ENCODE measurements around the gene CBX3. TPM values are rescaled to one million over a fixed set of nuclear protein-coding genes. Genes with fewer than 3 reads are reported as not detected.
"Not testable (repeated sequence)": the region's sequence is repeated elsewhere in the genome, so short reads cannot be mapped to it uniquely, and the experiment has no call there.

CBX3 gene
- total RNA-seq, 2 experiments from 2014 or later: 252 to 364 TPM

DNA sequence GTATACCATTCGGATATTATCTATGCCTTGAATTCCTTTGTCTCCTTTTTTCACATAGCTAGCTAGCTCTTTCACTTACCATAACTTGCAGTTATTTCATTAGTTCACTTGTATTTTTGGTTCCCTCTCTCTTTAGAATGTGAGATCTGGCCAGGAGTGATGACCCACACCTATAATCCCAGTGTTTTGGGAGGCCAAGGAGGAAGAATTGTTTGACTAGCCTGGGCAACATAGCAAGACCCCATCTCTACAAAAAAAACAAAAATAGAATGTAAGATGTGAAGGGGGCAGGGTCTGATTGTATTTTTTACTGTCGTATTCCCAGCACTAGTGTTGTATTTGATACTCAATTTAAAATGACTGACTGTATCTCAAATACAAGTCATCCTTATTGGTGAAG, 29.9 kb upstream of the CBX3 start:
- ChIA-PET POLR2A (interaction anchor here (0.6 to 1.4 kb wide), 5 partner anchors 14 to 1567 kb away, joined by 3 to 4 read pairs (median 3); no protein-coding TSS in a partner anchor), CTCF (ENCODE audit: unreplicated experiment) (no interaction called here)
- no peak for DNase-seq (ENCODE audit: low spot score)
- no peaks in the 10 kb centered on the region for H4K20me1 ChIP-seq (ENCODE audit: insufficient read depth, low read length)
- H2AFZ ChIP-seq (ENCODE audit: low read length): no peak overlapping the region
- H3K4me1 ChIP-seq (ENCODE audit: insufficient read depth, low read length, poor library complexity, severe bottlenecking): peaks cover 11% of the 10 kb centered on the region
- H3K9me3 ChIP-seq (ENCODE audit: low read length): no peaks in the 10 kb centered on the region
- H3K79me2 ChIP-seq (ENCODE audit: insufficient read depth, low read depth, low read length): peaks cover 9% of the 10 kb centered on the region; the same call in 1 of the 2 replicates
- no peaks in the 10 kb centered on the region for H3K9me2 ChIP-seq (ENCODE audit: insufficient read depth, low read length)
- H3K4me2 ChIP-seq (ENCODE audit: low read length): no peak overlapping the region
- intact Hi-C loops (cut with micrococcal nuclease; ENCODE audit: unreplicated experiment): no loop called here
- peaks cover 25% of the 10 kb centered on the region for H3K36me3 ChIP-seq (ENCODE audit: insufficient read depth, low read length)
- no peak overlapping the region for H3K27ac ChIP-seq (ENCODE audit: low read depth, low read length, poor library complexity, severe bottlenecking)
- TF ChIP-seq, protein P1, sequence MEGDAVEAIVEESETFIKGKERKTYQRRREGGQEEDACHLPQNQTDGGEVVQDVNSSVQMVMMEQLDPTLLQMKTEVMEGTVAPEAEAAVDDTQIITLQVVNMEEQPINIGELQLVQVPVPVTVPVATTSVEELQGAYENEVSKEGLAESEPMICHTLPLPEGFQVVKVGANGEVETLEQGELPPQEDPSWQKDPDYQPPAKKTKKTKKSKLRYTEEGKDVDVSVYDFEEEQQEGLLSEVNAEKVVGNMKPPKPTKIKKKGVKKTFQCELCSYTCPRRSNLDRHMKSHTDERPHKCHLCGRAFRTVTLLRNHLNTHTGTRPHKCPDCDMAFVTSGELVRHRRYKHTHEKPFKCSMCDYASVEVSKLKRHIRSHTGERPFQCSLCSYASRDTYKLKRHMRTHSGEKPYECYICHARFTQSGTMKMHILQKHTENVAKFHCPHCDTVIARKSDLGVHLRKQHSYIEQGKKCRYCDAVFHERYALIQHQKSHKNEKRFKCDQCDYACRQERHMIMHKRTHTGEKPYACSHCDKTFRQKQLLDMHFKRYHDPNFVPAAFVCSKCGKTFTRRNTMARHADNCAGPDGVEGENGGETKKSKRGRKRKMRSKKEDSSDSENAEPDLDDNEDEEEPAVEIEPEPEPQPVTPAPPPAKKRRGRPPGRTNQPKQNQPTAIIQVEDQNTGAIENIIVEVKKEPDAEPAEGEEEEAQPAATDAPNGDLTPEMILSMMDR (conservative IDR thresholded peaks at IDR 0.05; ENCODE audit: low read length): no peak
- TF ChIP-seq EZH2phosphoT487 (IDR thresholded peaks at IDR 0.05; ENCODE audit: borderline replicate concordance, low read depth, low read length): no peak
- no TSS peak for BruUV-seq (replicated peaks)
- H3K4me3 ChIP-seq (ENCODE audit: low read depth, low read length, poor library complexity, severe bottlenecking): no peak overlapping the region

- H3K27ac ChIP-seq (ENCODE audit: low read depth, low read length, poor library complexity, severe bottlenecking): no peak overlapping the region
- no peak for TF ChIP-seq EZH2phosphoT487 (IDR thresholded peaks at IDR 0.05; ENCODE audit: borderline replicate concordance, low read depth, low read length)
- TF ChIP-seq, protein P1 (conservative IDR thresholded peaks at IDR 0.05; ENCODE audit: low read length): no peak
- no peak overlapping the region for H3K4me2 ChIP-seq (ENCODE audit: low read length)
- H3K4me1 ChIP-seq (ENCODE audit: insufficient read depth, low read length, poor library complexity, severe bottlenecking): peaks cover 6% of the 10 kb centered on the region
- H2AFZ ChIP-seq (ENCODE audit: low read length): no peak overlapping the region
- H3K9me3 ChIP-seq (ENCODE audit: low read length): no peaks in the 10 kb centered on the region
- H4K20me1 ChIP-seq (ENCODE audit: insufficient read depth, low read length): no peaks in the 10 kb centered on the region
- DNase-seq (ENCODE audit: low spot score): no peak
- CTCF ChIA-PET (ENCODE audit: unreplicated experiment): no interaction called here
- intact Hi-C loops (cut with micrococcal nuclease; ENCODE audit: unreplicated experiment): no loop called here
- peaks cover 25% of the 10 kb centered on the region for H3K36me3 ChIP-seq (ENCODE audit: insufficient read depth, low read length)
- H3K79me2 ChIP-seq (ENCODE audit: insufficient read depth, low read depth, low read length): peaks cover 9% of the 10 kb centered on the region; the same call in 1 of the 2 replicates
- POLR2A ChIA-PET: interaction anchor here (0.6 to 1.4 kb wide), 6 partner anchors 11 to 1567 kb away, joined by 3 to 4 read pairs (median 3); no protein-coding TSS in a partner anchor
- BruUV-seq (replicated peaks): no TSS peak
- no peaks in the 10 kb centered on the region for H3K9me2 ChIP-seq (ENCODE audit: insufficient read depth, low read length)
- H3K4me3 ChIP-seq (ENCODE audit: low read depth, low read length, poor library complexity, severe bottlenecking): no peak overlapping the region
These were observed 29.5 kb upstream of the CBX3 start for GRCh38 chr7:26172048-26172447.

- H3K4me1 ChIP-seq (ENCODE audit: insufficient read depth, low read length, poor library complexity, severe bottlenecking); H2AFZ ChIP-seq (ENCODE audit: low read length); H3K4me3 ChIP-seq (ENCODE audit: low read depth, low read length, poor library complexity, severe bottlenecking); DNase-seq (ENCODE audit: low spot score); H3K79me2 ChIP-seq (ENCODE audit: insufficient read depth, low read depth, low read length); H3K9me3 ChIP-seq (ENCODE audit: low read length); H4K20me1 ChIP-seq (ENCODE audit: insufficient read depth, low read length); intact Hi-C loops (cut with micrococcal nuclease; ENCODE audit: unreplicated experiment); POLR2A ChIA-PET; H3K4me2 ChIP-seq (ENCODE audit: low read length); H3K27ac ChIP-seq (ENCODE audit: low read depth, low read length, poor library complexity, severe bottlenecking); H3K9me2 ChIP-seq (ENCODE audit: insufficient read depth, low read length); BruUV-seq (replicated peaks); CTCF ChIA-PET (ENCODE audit: unreplicated experiment): not testable (repeated sequence)
- peaks cover 35% of the 10 kb centered on the region for H3K36me3 ChIP-seq (ENCODE audit: insufficient read depth, low read length)
These were observed 25.6 kb upstream of the CBX3 start for GRCh38 chr7:26175903-26176302.

GRCh38 chr7:26176696-26177095, 24.8 kb upstream of the CBX3 start:
- BruUV-seq (replicated peaks); H3K4me3 ChIP-seq (ENCODE audit: low read depth, low read length, poor library complexity, severe bottlenecking); H3K79me2 ChIP-seq (ENCODE audit: insufficient read depth, low read depth, low read length); H2AFZ ChIP-seq (ENCODE audit: low read length); H3K9me2 ChIP-seq (ENCODE audit: insufficient read depth, low read length); H4K20me1 ChIP-seq (ENCODE audit: insufficient read depth, low read length); H3K27ac ChIP-seq (ENCODE audit: low read depth, low read length, poor library complexity, severe bottlenecking); H3K4me1 ChIP-seq (ENCODE audit: insufficient read depth, low read length, poor library complexity, severe bottlenecking); CTCF ChIA-PET (ENCODE audit: unreplicated experiment); DNase-seq (ENCODE audit: low spot score); H3K9me3 ChIP-seq (ENCODE audit: low read length); intact Hi-C loops (cut with micrococcal nuclease; ENCODE audit: unreplicated experiment); POLR2A ChIA-PET; H3K4me2 ChIP-seq (ENCODE audit: low read length): not testable (repeated sequence)
- H3K36me3 ChIP-seq (ENCODE audit: insufficient read depth, low read length): peaks cover 31% of the 10 kb centered on the region

GRCh38 chr7:26177269-26177668, 24.3 kb upstream of the CBX3 start:
- H3K4me2 ChIP-seq (ENCODE audit: low read length); intact Hi-C loops (cut with micrococcal nuclease; ENCODE audit: unreplicated experiment); H3K9me2 ChIP-seq (ENCODE audit: insufficient read depth, low read length); POLR2A ChIA-PET; H3K9me3 ChIP-seq (ENCODE audit: low read length); H2AFZ ChIP-seq (ENCODE audit: low read length); H3K4me1 ChIP-seq (ENCODE audit: insufficient read depth, low read length, poor library complexity, severe bottlenecking); BruUV-seq (replicated peaks); H3K4me3 ChIP-seq (ENCODE audit: low read depth, low read length, poor library complexity, severe bottlenecking); CTCF ChIA-PET (ENCODE audit: unreplicated experiment); H3K27ac ChIP-seq (ENCODE audit: low read depth, low read length, poor library complexity, severe bottlenecking); H3K79me2 ChIP-seq (ENCODE audit: insufficient read depth, low read depth, low read length); DNase-seq (ENCODE audit: low spot score); H4K20me1 ChIP-seq (ENCODE audit: insufficient read depth, low read length): not testable (repeated sequence)
- H3K36me3 ChIP-seq (ENCODE audit: insufficient read depth, low read length): peaks cover 30% of the 10 kb centered on the region
